HepG2 (cell line): Measurements from ENCODE around the gene ZBTB32. TPM values are rescaled to one million over a fixed set of nuclear protein-coding genes. Genes with fewer than 3 reads are reported as not detected.
A peak's percentile ranks its signal among the peaks of the same experiment; 100 is the strongest.

Source experiments
- ARID4A ChIP-seq: sonication (generic); formaldehyde crosslinking; IDR thresholded peaks from 2 replicates; pipeline ENCODE4 v1.5.0; 2020; ENCODE audit warnings: mild to moderate bottlenecking, missing genetic modification reagents, borderline replicate concordance
- ATAD3A ChIP-seq: sonication (generic); formaldehyde crosslinking; IDR thresholded peaks from 2 replicates; pipeline ENCODE4 v1.4.0; 2020; ENCODE audit warnings: missing genetic modification reagents
- ATF1 ChIP-seq: IDR thresholded peaks from 2 replicates; pipeline ENCODE4 v1.6.1; 2016; ENCODE audit warnings: mild to moderate bottlenecking, control low read depth
- ATRX ChIP-seq: sonication (generic); formaldehyde crosslinking; IDR thresholded peaks from 2 replicates; pipeline ENCODE4 v1.4.0; 2020; ENCODE audit warnings: missing genetic modification reagents, borderline replicate concordance
- CREM ChIP-seq, 2 experiments: sonication (generic) in 1 of 2; formaldehyde crosslinking in 1 of 2; IDR thresholded peaks; 2 replicates each; pipeline versions ENCODE4 v1.4.0 to v1.6.1; 2016 to 2020; ENCODE audit warnings: antibody characterized with exemption in 1 of 2, mild to moderate bottlenecking in 1 of 2, missing genetic modification reagents in 1 of 2
- FIP1L1 ChIP-seq: fragments of 200-400 bp; formaldehyde crosslinking; IDR thresholded peaks from 2 replicates; pipeline ENCODE4 v1.6.1; 2018; ENCODE audit warnings: low read depth, mild to moderate bottlenecking, low read length, moderate library complexity, borderline replicate concordance; ENCODE audit not compliant: insufficient read depth
- GLI4 ChIP-seq: sonication (generic); formaldehyde crosslinking; IDR thresholded peaks from 2 replicates; pipeline ENCODE4 v1.5.1; 2020; ENCODE audit warnings: missing genetic modification reagents, mild to moderate bottlenecking, moderate library complexity, borderline replicate concordance
- IRF2 ChIP-seq: IDR thresholded peaks from 2 replicates; pipeline ENCODE4 v1.6.1; 2018; ENCODE audit warnings: missing genetic modification reagents, missing compliant biosample characterization
- ISX ChIP-seq: sonication (generic); formaldehyde crosslinking; conservative IDR thresholded peaks from 2 replicates; pipeline ENCODE4 v1.5.0; 2020; ENCODE audit warnings: missing genetic modification reagents
- NRL ChIP-seq: sonication (generic); formaldehyde crosslinking; IDR thresholded peaks from 2 replicates; pipeline ENCODE4 v1.5.0; 2020; ENCODE audit warnings: missing genetic modification reagents, mild to moderate bottlenecking, moderate library complexity, borderline replicate concordance
- PAX8 ChIP-seq: sonication (generic); formaldehyde crosslinking; IDR thresholded peaks from 2 replicates; pipeline ENCODE4 v1.8.0; 2022; ENCODE audit warnings: mild to moderate bottlenecking, missing genetic modification reagents, borderline replicate concordance
- SALL1 ChIP-seq: sonication (generic); formaldehyde crosslinking; IDR thresholded peaks from 2 replicates; pipeline ENCODE4 v1.8.0; 2022; ENCODE audit warnings: mild to moderate bottlenecking, missing genetic modification reagents
- SPEN ChIP-seq: sonication (generic); formaldehyde crosslinking; IDR thresholded peaks from 2 replicates; pipeline ENCODE4 v1.5.1; 2020; ENCODE audit warnings: low read depth, mild to moderate bottlenecking, missing genetic modification reagents
- TFAP4 ChIP-seq: sonication (generic); IDR thresholded peaks from 2 replicates; pipeline ENCODE4 v1.6.1; 2016; ENCODE audit warnings: low read depth, borderline replicate concordance
- TFDP2 ChIP-seq: sonication (generic); formaldehyde crosslinking; IDR thresholded peaks from 2 replicates; pipeline ENCODE4 v1.4.0; 2020; ENCODE audit warnings: missing genetic modification reagents
- TIGD3 ChIP-seq: sonication (generic); formaldehyde crosslinking; IDR thresholded peaks from 2 replicates; pipeline ENCODE4 v1.5.1; 2020; ENCODE audit warnings: mild to moderate bottlenecking, missing genetic modification reagents, borderline replicate concordance
- TSC22D2 ChIP-seq: sonication (generic); formaldehyde crosslinking; IDR thresholded peaks from 2 replicates; pipeline ENCODE4 v1.5.1; 2020; ENCODE audit warnings: missing genetic modification reagents, mild to moderate bottlenecking, borderline replicate concordance
- ZBTB20 ChIP-seq: sonication (generic); formaldehyde crosslinking; IDR thresholded peaks from 2 replicates; pipeline ENCODE4 v1.8.1; 2023; ENCODE audit warnings: missing genetic modification reagents, low read depth, mild to moderate bottlenecking, borderline replicate concordance
- ZBTB42 ChIP-seq: sonication (generic); formaldehyde crosslinking; IDR thresholded peaks from 2 replicates; pipeline ENCODE4 v1.5.0; 2020; ENCODE audit warnings: mild to moderate bottlenecking, missing genetic modification reagents
- ZC3H13 ChIP-seq: sonication (generic); formaldehyde crosslinking; IDR thresholded peaks from 2 replicates; pipeline ENCODE4 v1.8.1; 2023; ENCODE audit warnings: mild to moderate bottlenecking, missing genetic modification reagents, moderate library complexity
- ZNF138 ChIP-seq: sonication (generic); formaldehyde crosslinking; IDR thresholded peaks from 2 replicates; pipeline ENCODE4 v1.5.0; 2020; ENCODE audit warnings: mild to moderate bottlenecking, low read depth, missing genetic modification reagents
- polyA plus RNA-seq, 8 experiments: library from polyadenylated mRNA; depleted of rRNA in 3 of 8; stranded (reverse) in 7 of 8; unstranded in 1 of 8; fragments of >200 nt; fragmentation: Illumina TruSeq in 4 of 8; extraction: Trizol in 4 of 8; gene quantifications; 2 replicates each; pipeline versions ENCODE4 v1.2.1 to v1.2.3, GENCODE V29; 2011 to 2016; ENCODE audit warnings: low read depth in 4 of 8, missing spikeins in 1 of 8, mixed read lengths in 1 of 8; ENCODE audit not compliant: insufficient read depth in 1 of 8
- total RNA-seq, 5 experiments: library from RNA; depleted of rRNA; stranded (reverse); fragments of >200 nt; fragmentation: Illumina TruSeq; extraction: Trizol; gene quantifications; 2 replicates each; pipeline ENCODE4 v1.2.3, GENCODE V29; 2016; ENCODE audit warnings: low read depth in 1 of 5

ZBTB32 gene
- total and polyA plus RNA-seq, 2 of the 13 experiments (the other 11 are each of a cell fraction or from before 2014, with no cell fraction given): not detected

GRCh38 chr19:35757749-35758608 is 53.6 kb downstream of the ZBTB32 start, which contains the start of gene PROSER3 (continued):
- TF ChIP-seq ISX (CRISPR knock-in tag) (peak; percentile 90), NRL (CRISPR knock-in tag) (peak; percentile 80), SALL1 (CRISPR knock-in tag) (peak; percentile 56), ZC3H13 (CRISPR knock-in tag) (no peak), ZNF138 (CRISPR knock-in tag) (no peak), FIP1L1 (0 out of 2 replicates have a peak, but pooled peaks have one; percentile 51), IRF2 (0 out of 2 replicates have a peak, but pooled peaks have one; percentile 38), TIGD3 (CRISPR knock-in tag) (no peak), CREM (IDR thresholded peaks at IDR 0.05) (peak; percentile 73), CREM (CRISPR knock-in tag; IDR thresholded peaks at IDR 0.05) (no peak), GLI4 (no peak), ATF1 (CRISPR knock-in tag) (peak; percentile 66), SPEN (peak; percentile 56), ATAD3A (CRISPR knock-in tag) (no peak), TSC22D2 (CRISPR knock-in tag) (no peak), ATRX (CRISPR knock-in tag) (no peak), TFDP2 (CRISPR knock-in tag) (peak; percentile 93), ZBTB42 (CRISPR knock-in tag) (no peak), ARID4A (CRISPR knock-in tag) (peak; percentile 94), PAX8 (peak; percentile 57; the same call in 1 of the 2 replicates), TFAP4 (peak; percentile 16; the same call in 1 of the 2 replicates), ZBTB20 (CRISPR knock-in tag) (no peak)
